Glomerular visceral epithelial cell (primary cell): Measurements from ENCODE around the gene OGA.

Source experiments
- DNase-seq: peaks from one replicate; pipeline ENCODE4 v3.0.0-alpha.2; 2016; ENCODE audit errors: extremely low spot score

Gene OGA

DNA sequence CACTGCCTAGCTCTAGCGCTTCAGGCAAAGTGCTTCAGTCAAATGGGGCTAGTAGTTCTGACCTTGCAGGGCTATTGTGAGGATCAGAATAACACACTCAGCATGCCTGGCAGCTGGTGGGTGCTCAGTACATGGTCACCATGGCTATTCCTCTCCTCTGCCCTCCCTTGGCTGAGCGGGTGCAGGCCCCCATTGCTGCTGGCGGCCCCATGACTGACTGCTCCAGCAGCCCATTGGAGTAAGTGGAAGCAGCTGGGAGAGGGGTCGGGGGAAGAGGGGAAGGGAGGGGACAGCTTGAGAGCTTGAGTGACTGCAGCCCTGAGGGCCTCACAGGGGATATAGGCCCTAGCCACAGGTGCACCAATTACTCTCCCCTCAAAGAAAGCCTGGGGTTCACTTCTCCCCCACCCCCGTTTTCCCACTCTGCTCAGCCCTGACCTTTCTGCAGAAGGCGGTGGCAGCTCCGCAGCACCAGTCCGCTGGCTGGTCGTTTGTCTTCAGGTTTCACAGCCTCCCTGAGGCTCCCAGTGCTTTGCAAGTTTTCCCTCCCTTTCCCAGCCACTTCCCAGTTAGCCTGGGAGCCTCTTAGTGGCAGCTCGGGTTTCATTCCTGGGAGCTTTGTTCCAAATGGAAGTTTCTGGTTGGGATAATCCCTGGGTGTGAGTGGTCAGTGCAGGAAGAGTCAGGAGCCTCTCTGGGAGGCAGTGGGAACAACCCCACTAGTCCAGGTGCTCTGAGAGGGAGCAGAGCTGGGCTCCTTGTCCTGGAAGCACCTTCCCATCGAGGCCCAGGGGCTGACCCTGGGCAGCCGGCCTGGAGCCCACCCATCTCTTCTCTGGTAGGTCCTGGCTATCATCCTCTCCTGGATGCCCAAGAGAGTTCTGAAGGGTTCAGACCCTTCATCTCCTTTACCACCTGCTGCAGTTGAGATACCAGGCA lies 58.7 kb downstream of the OGA start:
- no peak for DNase-seq

DNA sequence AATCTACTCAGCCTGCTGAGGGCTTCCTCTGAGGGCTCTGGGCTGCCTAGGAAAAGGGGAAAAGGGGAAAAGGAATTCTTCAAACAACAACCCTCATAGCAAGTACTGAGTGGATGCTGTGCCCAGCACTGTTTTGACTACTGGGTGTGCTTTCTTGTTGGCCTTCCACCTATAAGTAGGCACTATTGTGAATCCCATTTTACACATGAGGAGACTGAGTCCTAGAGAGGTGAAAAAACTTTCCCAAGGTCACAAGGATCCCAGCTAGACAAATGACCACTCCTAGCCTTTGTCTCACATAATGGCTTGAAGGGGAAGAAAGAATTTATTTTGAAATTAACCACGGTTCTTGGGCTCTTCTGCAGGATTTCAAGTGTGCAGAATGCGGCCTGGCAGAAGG lies 59.4 kb downstream of the OGA start:
- no peak for DNase-seq

DNA sequence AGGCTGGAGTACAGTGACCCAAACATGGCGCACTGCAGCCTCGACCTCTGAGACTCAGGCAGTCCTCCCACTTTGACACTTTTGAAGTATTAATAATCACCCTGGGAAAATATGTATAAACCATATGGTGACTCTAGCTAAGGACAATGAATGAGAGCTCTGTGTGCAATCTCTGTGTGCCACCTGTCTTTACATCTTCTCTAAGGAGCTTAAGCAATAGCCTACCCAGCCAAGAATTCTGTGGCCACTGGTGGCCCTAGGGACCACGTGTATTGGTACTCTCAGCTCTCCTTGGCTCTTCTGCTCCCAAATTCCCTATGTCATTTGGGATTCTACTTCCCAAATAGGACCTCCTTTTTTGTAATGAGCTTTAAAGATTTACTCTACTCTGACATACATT lies 66.0 kb downstream of the OGA start:
- no peak for DNase-seq

DNA sequence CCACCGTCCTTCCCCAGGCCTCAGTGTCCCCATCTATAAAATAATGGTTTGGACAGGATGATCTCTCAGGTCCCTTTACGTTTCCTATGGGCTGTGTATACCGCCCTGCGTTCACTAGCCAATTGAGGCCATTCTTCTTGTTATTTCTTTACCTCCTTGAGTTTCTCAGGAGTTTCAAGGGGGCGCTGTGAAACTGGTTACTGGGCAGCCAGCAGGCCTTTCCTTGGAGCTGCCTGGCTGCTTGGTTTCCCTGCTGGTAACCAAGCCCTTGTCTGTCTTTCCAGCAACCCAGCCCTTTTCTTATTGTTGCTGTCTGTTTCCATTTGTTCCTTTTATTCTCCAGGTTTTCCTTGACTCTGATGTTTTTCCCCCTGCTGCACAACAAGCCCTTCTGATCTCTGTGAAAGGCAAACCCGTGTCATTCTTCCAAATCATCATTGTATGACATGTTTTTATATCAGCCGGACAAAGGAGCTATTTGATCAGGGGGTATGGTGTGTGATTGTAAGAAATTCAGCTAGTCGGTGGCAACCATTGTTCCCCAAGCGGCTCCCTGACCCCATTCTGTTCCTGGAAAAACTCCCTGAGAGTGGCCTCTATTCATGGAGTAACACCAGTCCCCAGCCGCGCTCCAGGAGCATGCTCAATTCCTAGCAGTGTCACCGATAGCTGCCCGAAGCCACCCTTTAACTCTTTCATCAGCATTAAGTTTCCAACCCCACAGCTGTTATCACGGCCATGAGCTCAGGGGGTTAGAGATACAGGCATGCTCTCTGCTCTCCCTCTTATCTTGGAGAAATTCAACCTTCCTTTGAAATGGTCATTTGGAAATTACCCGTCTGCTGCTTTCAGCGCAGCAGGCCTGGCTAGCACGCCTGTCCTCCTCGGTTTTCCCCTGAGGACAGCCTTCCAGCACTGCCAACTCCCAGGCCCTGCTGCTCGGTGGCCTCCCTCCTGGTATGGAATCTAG lies 68.9 kb downstream of the OGA start:
- no peak for DNase-seq

DNA sequence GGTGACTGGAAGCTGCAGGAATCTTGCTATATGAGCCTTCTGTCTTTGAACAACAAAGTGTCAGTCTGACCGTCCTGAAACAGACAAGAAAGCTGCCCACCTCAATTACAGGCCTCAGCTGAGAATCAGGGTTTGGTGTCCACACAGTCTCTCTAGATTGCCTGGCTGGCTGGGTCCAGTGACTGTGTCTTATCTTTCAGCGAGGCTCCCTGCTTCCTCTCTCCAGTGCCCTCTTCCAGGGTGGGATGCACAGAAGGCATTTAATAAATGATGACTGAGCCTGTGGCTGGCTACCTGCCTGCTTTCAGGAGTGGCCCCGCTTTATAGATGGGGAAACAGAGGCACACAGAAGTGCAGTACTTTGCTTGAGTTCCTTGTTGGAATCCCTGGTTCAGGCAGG lies 69.7 kb downstream of the OGA start:
- DNase-seq, result no peak

DNA sequence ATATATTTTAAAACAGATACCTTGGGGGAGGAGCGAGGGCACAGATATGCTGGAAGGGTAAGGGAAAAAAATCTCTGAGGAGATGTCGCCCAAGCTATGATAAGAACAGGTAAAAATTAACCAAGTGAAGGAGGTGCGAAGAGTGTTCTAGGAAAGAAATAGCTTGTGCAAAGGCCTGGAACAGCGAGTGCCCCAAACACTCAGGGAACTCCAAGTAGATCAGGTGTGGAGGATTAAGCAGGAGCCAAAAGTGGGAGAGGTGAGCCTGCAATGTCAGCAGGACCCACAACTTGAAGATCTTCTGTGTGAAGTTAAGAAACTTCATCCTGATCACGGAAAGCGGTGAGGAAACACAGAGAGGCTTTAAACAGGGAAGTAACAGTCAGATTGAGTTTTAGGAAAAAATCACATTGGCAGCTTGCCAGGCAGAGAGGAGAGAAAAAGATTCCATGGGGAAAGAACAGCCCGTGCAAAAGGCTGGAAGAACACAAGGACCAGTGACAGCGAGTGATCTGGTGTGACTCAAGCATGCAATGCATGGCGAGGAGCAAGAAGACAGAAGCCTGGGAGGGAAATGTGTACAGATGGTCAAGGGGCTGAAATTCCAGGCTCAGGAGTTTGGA lies 73.1 kb downstream of the OGA start:
- DNase-seq, result no peak

DNA sequence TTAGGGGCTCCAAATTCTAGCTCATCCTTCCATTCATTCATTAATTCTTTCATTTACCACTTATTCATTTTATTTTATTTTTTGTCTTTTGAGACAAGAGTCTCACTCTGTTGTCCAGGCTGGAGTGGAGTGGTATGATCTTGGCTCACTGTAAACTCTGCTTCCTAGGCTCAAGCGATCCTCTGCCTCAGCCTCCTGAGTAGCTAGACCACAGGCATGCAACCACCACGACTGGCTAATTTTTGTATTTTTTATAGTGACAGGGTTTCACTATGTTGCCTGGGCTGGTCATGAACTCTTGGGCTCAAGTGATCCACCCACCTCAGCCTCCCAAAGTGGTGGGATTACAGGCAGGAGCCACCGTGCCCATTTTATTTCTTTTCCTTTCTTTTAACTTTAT lies 74.0 kb downstream of the OGA start:
- DNase-seq, result no peak

DNA sequence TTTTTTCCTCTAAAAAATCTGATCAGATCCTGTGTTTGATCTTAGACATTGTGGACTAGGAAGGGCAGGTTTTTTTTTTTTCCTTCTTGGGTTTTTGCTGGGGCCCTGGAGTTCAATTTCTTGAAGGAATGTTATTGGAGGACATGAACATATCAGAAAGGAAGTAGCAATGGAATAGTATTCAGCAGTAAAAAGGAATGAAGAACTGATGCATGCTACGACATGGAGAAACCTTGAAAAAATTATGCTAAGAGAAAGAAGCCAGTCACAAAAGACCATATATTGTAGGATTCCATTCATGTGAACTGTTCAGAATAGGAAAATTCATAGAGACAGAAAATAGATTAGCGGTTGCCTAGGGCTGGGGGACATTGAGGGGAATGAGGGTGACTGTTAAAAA lies 76.3 kb downstream of the OGA start:
- no peak for DNase-seq

DNA sequence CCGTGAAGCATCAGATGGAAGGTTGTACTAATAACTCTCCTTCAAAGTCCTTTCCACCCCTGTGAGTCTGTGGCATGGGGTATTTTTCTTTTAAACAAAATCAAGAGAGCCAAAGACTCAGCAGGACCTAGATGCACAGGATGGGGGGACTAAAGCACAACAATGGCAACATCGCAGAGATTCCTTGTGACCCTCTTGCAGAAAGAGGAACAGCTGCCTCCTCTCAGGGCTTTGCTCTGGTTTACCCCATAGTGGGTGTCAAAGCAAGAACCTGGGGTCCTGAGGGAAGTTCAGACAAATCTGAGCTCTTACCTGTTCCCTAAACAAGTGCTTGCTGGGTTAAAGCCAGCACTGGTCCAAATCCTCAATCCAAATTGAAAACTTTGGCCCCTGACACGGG lies 81.6 kb downstream of the OGA start:
- no peak for DNase-seq
